Bronchial epithelial cell (primary cell): Measurements from ENCODE around the gene TMPRSS4. TPM values are rescaled to one million over a fixed set of nuclear protein-coding genes. Genes with fewer than 3 reads are reported as not detected.
"Not testable (repeated sequence)": the region's sequence is repeated elsewhere in the genome, so short reads cannot be mapped to it uniquely, and the experiment has no call there.

Experiments used
- DNase-seq: peaks from one replicate; pipeline ENCODE4 v3.0.0-alpha.2; 2010; ENCODE audit warnings: low read depth
- FAIRE-seq: peaks from 2 replicates; lab custom pipeline; 2011; peaks lifted over from hg19 to GRCh38; lab: Jason Lieb, UNC
- H3K27me3 ChIP-seq: 2 replicates; pipeline ENCODE4 v1.5.1; 2011; ENCODE audit warnings: low read length; ENCODE audit not compliant: control insufficient read depth, insufficient read depth
- H3K36me3 ChIP-seq: 2 replicates; pipeline ENCODE4 v1.5.1; 2011; ENCODE audit warnings: low read length; ENCODE audit not compliant: control insufficient read depth, insufficient read depth
- H3K4me3 ChIP-seq: 2 replicates; pipeline ENCODE4 v1.5.1; 2011; ENCODE audit warnings: mild to moderate bottlenecking, low read depth, low read length, control low read depth
- CTCF ChIP-seq: IDR thresholded peaks from 2 replicates; pipeline ENCODE4 v1.5.1; 2011; ENCODE audit warnings: mild to moderate bottlenecking, moderate library complexity, low read length, control low read depth, inconsistent platforms; ENCODE audit not compliant: insufficient read depth, severe bottlenecking
- total RNA-seq: library from RNA; depleted of rRNA; stranded (reverse); fragments of >200 nt; gene quantifications from 2 replicates; pipeline ENCODE4 v1.2.1, GENCODE V29; 2014

The TMPRSS4 gene
- total RNA-seq, 1 donor from 2014 or later: 42.4 TPM

- no peak for TF ChIP-seq CTCF
- H3K4me3 ChIP-seq: no peak overlapping the region
- no peak for DNase-seq
- FAIRE-seq: no peak
- H3K27me3 ChIP-seq: no peaks in the 10 kb centered on the region
- H3K36me3 ChIP-seq: no peaks in the 10 kb centered on the region
Measured at GRCh38 chr11:118059246-118059940, 17.5 kb upstream of the TMPRSS4 start.

- no peaks in the 10 kb centered on the region for H3K27me3 ChIP-seq
- FAIRE-seq (no peak), DNase-seq (no peak)
- TF ChIP-seq CTCF: no peak
- no peaks in the 10 kb centered on the region for H3K36me3 ChIP-seq
- no peak overlapping the region for H3K4me3 ChIP-seq
Measured at GRCh38 chr11:118060081-118060661, 16.7 kb upstream of the TMPRSS4 start.

- DNase-seq (no peak), FAIRE-seq (no peak)
- no peak for TF ChIP-seq CTCF
- Histone ChIP-seq H3K36me3 (no peaks in the 10 kb centered on the region), H3K4me3 (no peak overlapping the region), H3K27me3 (no peaks in the 10 kb centered on the region)
Measured at GRCh38 chr11:118060869-118061268, 16.0 kb upstream of the TMPRSS4 start.

- Histone ChIP-seq H3K4me3 (no peak overlapping the region), H3K36me3 (no peaks in the 10 kb centered on the region), H3K27me3 (no peaks in the 10 kb centered on the region)
- DNase-seq (no peak), FAIRE-seq (no peak)
- no peak for TF ChIP-seq CTCF
Measured at GRCh38 chr11:118061586-118062125, 15.2 kb upstream of the TMPRSS4 start.

- H3K36me3 ChIP-seq, DNase-seq, H3K4me3 ChIP-seq, FAIRE-seq, H3K27me3 ChIP-seq: not testable (repeated sequence)
Measured at GRCh38 chr11:118062181-118062580, 14.7 kb upstream of the TMPRSS4 start.

GRCh38 chr11:118062631-118063030, 14.2 kb upstream of the TMPRSS4 start:
- not testable (repeated sequence) for DNase-seq, FAIRE-seq, H3K36me3 ChIP-seq, H3K27me3 ChIP-seq, H3K4me3 ChIP-seq
